HCT116 (cell line): ENCODE data around the gene FCHO1. TPM values are rescaled to one million over a fixed set of nuclear protein-coding genes. Genes with fewer than 3 reads are reported as not detected.

ENCODE experiments used
- ATAC-seq: fragments of 200-7000 bp; cut with Tn5 transposase; 2 replicates; pipeline ENCODE4 v1.9.1; 2020; ENCODE audit warnings: mild to moderate bottlenecking, moderate library complexity
- BruUV-seq: library from RNA; stranded (reverse); fragments of 400-500 nt; replicated peaks from 2 replicates; lab custom pipeline; 2021; lab: Mats Ljungman, UMichigan
- CTCF ChIA-PET: fragments of 300-600 bp; sonication (Branson Sonifier 250); formaldehyde crosslinking; loops from one replicate; lab custom pipeline; 2021; ENCODE audit warnings: antibody characterized with exemption; lab: Charles Lee
- POLR2A ChIA-PET: fragments of 300-600, 350-600 bp; sonication (Branson Sonifier 250); formaldehyde crosslinking; loops from one replicate; lab custom pipeline; 2021; ENCODE audit warnings: antibody characterized with exemption; lab: Charles Lee
- RAD21 ChIA-PET, 2 experiments: fragments of 300-600 bp; sonication (Branson Sonifier 250); formaldehyde crosslinking; loops; one replicate each; lab custom pipeline; 2023; ENCODE audit warnings: low total read pairs in 2 of 2; ENCODE audit not compliant: uncharacterized antibody in 2 of 2, unreplicated experiment in 2 of 2, low non-redundant PET in 1 of 2; lab: Charles Lee
- DNase-seq: peaks from one replicate; pipeline ENCODE4 v3.0.0-alpha.2; 2010; ENCODE audit warnings: low read depth, low spot score
- H2AFZ ChIP-seq: fragments of 200-600 bp; shearing (Covaris generic), sonication (generic); 2 replicates; pipeline ENCODE4 v1.6.1; 2017; ENCODE audit warnings: low read depth, mixed run types, mixed read lengths, antibody characterized with exemption, low read length; ENCODE audit not compliant: poor library complexity, severe bottlenecking
- H3K27ac ChIP-seq: 2 replicates; pipeline ENCODE4 v1.5.1; 2012; ENCODE audit warnings: low read depth, low read length
- H3K27me3 ChIP-seq: fragments of 200-600 bp; sonication (generic); 2 replicates; pipeline ENCODE4 v1.6.1; 2016; ENCODE audit warnings: mixed run types, low read length, mixed read lengths; ENCODE audit not compliant: insufficient read depth
- H3K36me3 ChIP-seq, 2 experiments: fragments of 200-500 bp in 1 of 2; fragments of 200-600 bp in 1 of 2; sonication (Bioruptor generic) in 1 of 2; sonication (generic) in 1 of 2; 2 replicates each; pipeline versions ENCODE4 v1.5.1 to v1.6.1; 2014 to 2016; ENCODE audit warnings: low read length in 2 of 2, inconsistent platforms in 1 of 2, mixed read lengths in 1 of 2, mixed run types in 1 of 2; ENCODE audit not compliant: insufficient read depth in 2 of 2, control insufficient read depth in 1 of 2
- H3K4me1 ChIP-seq, 2 experiments: fragments of 200-600 bp in 1 of 2; sonication (generic) in 1 of 2; 2 replicates each; pipeline versions ENCODE4 v1.5.1 to v1.6.1; 2012 to 2017; ENCODE audit warnings: low read length in 2 of 2, inconsistent platforms in 1 of 2, mild to moderate bottlenecking in 1 of 2, mixed read lengths in 1 of 2, mixed run types in 1 of 2, moderate library complexity in 1 of 2; ENCODE audit not compliant: insufficient read depth in 2 of 2, control insufficient read depth in 1 of 2
- H3K4me2 ChIP-seq: fragments of 200-600 bp; sonication (generic); 2 replicates; pipeline ENCODE4 v1.6.1; 2017; ENCODE audit warnings: mixed run types, low read length, mixed read lengths
- H3K4me3 ChIP-seq, 2 experiments: fragments of 200-600 bp in 1 of 2; sonication (generic) in 1 of 2; replicated peaks in 1 of 2; 2 replicates each; pipeline ENCODE4 v1.5.1; 2011 to 2016; ENCODE audit warnings: low read length in 2 of 2, control low read depth in 1 of 2, low read depth in 1 of 2, mild to moderate bottlenecking in 1 of 2, mixed read lengths in 1 of 2, mixed run types in 1 of 2
- H3K79me2 ChIP-seq: fragments of 200-600 bp; sonication (generic); 2 replicates; pipeline ENCODE4 v1.6.1; 2017; ENCODE audit warnings: mild to moderate bottlenecking, mixed run types, low read length, moderate library complexity, mixed read lengths; ENCODE audit not compliant: insufficient read depth
- H3K9ac ChIP-seq: fragments of 200-600 bp; sonication (generic); 2 replicates; pipeline ENCODE4 v1.6.1; 2016; ENCODE audit warnings: low read length, mixed read lengths
- H3K9me2 ChIP-seq: fragments of 200-600 bp; sonication (generic), shearing (Covaris generic); 2 replicates; pipeline ENCODE4 v1.6.1; 2017; ENCODE audit warnings: mixed run types, mild to moderate bottlenecking, moderate library complexity; ENCODE audit not compliant: insufficient read depth
- H3K9me3 ChIP-seq, 2 experiments: fragments of 200-500 bp in 1 of 2; fragments of 200-600 bp in 1 of 2; sonication (Bioruptor generic) in 1 of 2; sonication (generic) in 1 of 2; 2 replicates each; pipeline ENCODE4 v1.6.1; 2014 to 2017; ENCODE audit warnings: low read length in 2 of 2, mixed read lengths in 2 of 2, inconsistent platforms in 1 of 2, low read depth in 1 of 2, mild to moderate bottlenecking in 1 of 2, mixed run types in 1 of 2, moderate library complexity in 1 of 2; ENCODE audit not compliant: control insufficient read depth in 1 of 2, insufficient read depth in 1 of 2
- H4K20me1 ChIP-seq: fragments of 200-600 bp; sonication (generic), shearing (Covaris generic); 2 replicates; pipeline ENCODE4 v1.6.1; 2017; ENCODE audit warnings: mixed run types, mild to moderate bottlenecking, moderate library complexity; ENCODE audit not compliant: insufficient read depth
- CTCF ChIP-seq, 3 experiments: fragments of 200-600 bp in 1 of 3; sonication (generic) in 1 of 3; IDR thresholded peaks in 2 of 3; conservative IDR thresholded peaks in 1 of 3; 2 replicates each; pipeline ENCODE4 v1.5.1; 2012 to 2017; ENCODE audit warnings: low read depth in 2 of 3, low read length in 2 of 3, antibody characterized with exemption in 1 of 3, borderline replicate concordance in 1 of 3, control low read depth in 1 of 3, mild to moderate bottlenecking in 1 of 3, mixed read lengths in 1 of 3, mixed run types in 1 of 3, moderate library complexity in 1 of 3; ENCODE audit not compliant: insufficient read depth in 1 of 3
- EGR1 ChIP-seq: IDR thresholded peaks from 2 replicates; pipeline ENCODE4 v1.6.1; 2012; ENCODE audit warnings: low read depth
- EZH2 ChIP-seq: fragments of 200-600 bp; sonication (generic); IDR thresholded peaks from 2 replicates; pipeline ENCODE4 v1.6.1; 2017; ENCODE audit warnings: antibody characterized with exemption, mixed run types
- EZH2phosphoT487 ChIP-seq: fragments of 200-600 bp; IDR thresholded peaks from 2 replicates; pipeline ENCODE4 v1.6.1; 2018; ENCODE audit warnings: antibody characterized with exemption, borderline replicate concordance
- POLR2AphosphoS5 ChIP-seq: IDR thresholded peaks from 2 replicates; pipeline ENCODE4 v1.6.1; 2011; ENCODE audit warnings: mild to moderate bottlenecking, low read depth, low read length, moderate library complexity
- REST ChIP-seq: IDR thresholded peaks from 2 replicates; pipeline ENCODE4 v1.6.1; 2012; ENCODE audit warnings: low read depth
- SIN3A ChIP-seq: IDR thresholded peaks from 2 replicates; pipeline ENCODE4 v1.6.1; 2012; ENCODE audit warnings: low read depth
- intact Hi-C: fragments of 100-400 bp; cut with micrococcal nuclease; formaldehyde crosslinking; loops from 2 replicates; pipeline ENCODE4 v1.10.0; 2022
- total RNA-seq: library from RNA; stranded (reverse); gene quantifications from one replicate; pipeline ENCODE4 v1.2.1, GENCODE V29; 2021; ENCODE audit not compliant: unreplicated experiment

The FCHO1 gene
- total RNA-seq, 1 experiment from 2014 or later = 28.1 TPM

GRCh38 chr19:17753976-17754375 lies 2.7 kb downstream of the FCHO1 start:
- ATAC-seq = no peak
- RAD21 ChIA-PET = no interaction called here

More at GRCh38 chr19:17753976-17754375, 2.7 kb downstream of the FCHO1 start:
- no peaks in the 10 kb centered on the region for H4K20me1 ChIP-seq
- POLR2A ChIA-PET = no interaction called here
- H3K4me3 ChIP-seq = no peak overlapping the region
- no peak for DNase-seq
- peaks cover 11 to 27% of the 10 kb centered on the region in 2 experiments for H3K4me1 ChIP-seq
- no peak overlapping the region for H3K4me2 ChIP-seq
- H3K36me3 ChIP-seq = no peaks in the 10 kb centered on the region
- H3K9me2 ChIP-seq = no peaks in the 10 kb centered on the region
- H3K27ac ChIP-seq = no peak overlapping the region
- no TSS peak for BruUV-seq
- no peaks in the 10 kb centered on the region for H3K27me3 ChIP-seq
- CTCF ChIA-PET = no interaction called here
- no peak for TF ChIP-seq SIN3A
- TF ChIP-seq EZH2phosphoT487 = no peak
- no peak for TF ChIP-seq EGR1
- no peak for TF ChIP-seq REST
- no peak for TF ChIP-seq EZH2
- no peak for TF ChIP-seq CTCF (IDR thresholded peaks at IDR 0.05 in 2 of 3, conservative IDR thresholded peaks at IDR 0.05 in 1 of 3; ENCODE audit: borderline replicate concordance in 1 of 3, insufficient read depth in 1 of 3, low read depth in 2 of 3, low read length in 2 of 3)
- no peak for TF ChIP-seq POLR2AphosphoS5
- no peak overlapping the region for H3K9ac ChIP-seq
- intact Hi-C loops = no loop called here
- no peaks in the 10 kb centered on the region for H3K79me2 ChIP-seq
- H2AFZ ChIP-seq = no peak overlapping the region
- H3K9me3 ChIP-seq = no peaks in the 10 kb centered on the region
